ENCODE measurements around the gene PTAR1.
"Not testable (repeated sequence)": the region's sequence is repeated elsewhere in the genome, so short reads cannot be mapped to it uniquely, and the experiment has no call there.

PTAR1 gene, protein sequence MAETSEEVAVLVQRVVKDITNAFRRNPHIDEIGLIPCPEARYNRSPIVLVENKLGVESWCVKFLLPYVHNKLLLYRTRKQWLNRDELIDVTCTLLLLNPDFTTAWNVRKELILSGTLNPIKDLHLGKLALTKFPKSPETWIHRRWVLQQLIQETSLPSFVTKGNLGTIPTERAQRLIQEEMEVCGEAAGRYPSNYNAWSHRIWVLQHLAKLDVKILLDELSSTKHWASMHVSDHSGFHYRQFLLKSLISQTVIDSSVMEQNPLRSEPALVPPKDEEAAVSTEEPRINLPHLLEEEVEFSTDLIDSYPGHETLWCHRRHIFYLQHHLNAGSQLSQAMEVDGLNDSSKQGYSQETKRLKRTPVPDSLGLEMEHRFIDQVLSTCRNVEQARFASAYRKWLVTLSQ

GRCh38 chr9:69759421-69760277 lies at the start of gene PTAR1:
TSS of gene PTAR1 (minus strand) at chr9:69760011. CDS start at chr9:69759938, 73 bp downstream.
- DNase-seq, result peak; percentile 84 to 87

DNA sequence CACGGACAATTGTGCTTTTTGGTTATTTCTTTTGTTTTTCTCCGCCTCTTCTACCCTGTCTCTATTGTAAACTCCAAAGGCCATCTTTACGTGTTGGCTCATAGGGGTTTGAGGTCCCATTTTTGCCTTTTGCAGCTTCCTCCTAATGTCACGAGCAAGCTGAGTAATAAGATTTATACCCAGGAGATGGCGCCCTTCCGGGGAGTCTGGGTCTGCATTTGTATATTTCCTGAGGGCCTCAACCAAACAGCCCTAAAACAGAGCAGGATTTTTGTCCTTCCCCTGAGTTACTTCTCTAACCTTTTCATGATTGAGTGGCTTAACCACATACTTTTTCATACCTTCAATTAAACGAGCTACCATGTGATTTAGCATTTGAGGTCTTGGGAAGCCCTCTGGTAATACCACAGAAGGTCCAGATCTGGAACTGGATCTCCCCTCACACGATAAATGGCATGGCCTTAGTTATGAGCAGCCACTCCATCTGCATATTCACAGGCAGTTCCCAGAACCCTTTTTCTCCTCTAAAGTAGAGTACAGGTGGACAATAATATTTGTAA lies 49.6 kb upstream of the PTAR1 start:
- no peak for DNase-seq

DNA sequence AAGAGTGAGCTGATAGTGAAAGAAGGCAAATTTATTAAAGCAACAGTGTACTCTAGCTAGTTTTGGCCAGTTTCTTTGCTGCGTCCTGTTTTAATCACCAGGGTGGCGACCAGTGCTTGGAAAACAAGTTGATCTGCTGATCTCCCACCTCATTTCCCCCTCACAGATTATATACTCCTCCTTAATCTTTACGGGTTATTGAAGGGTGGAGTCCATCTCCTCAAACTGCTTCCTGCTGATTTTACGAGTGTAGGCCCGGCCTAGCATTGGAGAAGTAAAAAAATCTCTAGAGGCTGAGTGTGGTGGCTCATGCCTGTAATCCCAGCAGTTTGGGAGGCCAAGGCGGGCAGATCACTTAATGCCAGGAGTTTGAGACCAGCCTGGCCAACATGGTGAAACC lies 46.8 kb upstream of the PTAR1 start:
- no peak for DNase-seq

GRCh38 chr9:69805962-69806515 lies 46.2 kb upstream of the PTAR1 start:
- no peak for DNase-seq

- no peak for DNase-seq
Observed at GRCh38 chr9:69801989-69802388, 42.2 kb upstream of the PTAR1 start.

DNA sequence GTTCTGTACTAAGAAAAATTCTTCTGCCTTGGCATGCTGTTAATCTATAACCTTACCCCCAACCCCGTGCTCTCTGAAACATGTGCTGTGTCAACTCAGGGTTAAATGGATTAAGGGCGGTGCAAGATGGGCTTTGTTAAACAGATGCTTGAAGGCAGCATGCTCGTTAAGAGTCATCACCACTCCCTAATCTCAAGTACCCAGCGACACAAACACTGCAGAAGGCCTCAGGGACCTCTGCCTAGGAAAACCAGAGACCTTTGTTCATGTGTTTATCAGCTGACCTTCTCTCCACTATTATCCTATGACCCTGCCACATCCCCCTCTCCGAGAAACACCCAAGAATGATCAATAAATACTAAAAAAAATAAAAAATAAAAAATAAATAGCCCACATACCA lies 40.2 kb upstream of the PTAR1 start:
- not testable (repeated sequence) for DNase-seq

- not testable (repeated sequence) for DNase-seq
Observed at GRCh38 chr9:69799521-69799920, 39.7 kb upstream of the PTAR1 start.

DNA sequence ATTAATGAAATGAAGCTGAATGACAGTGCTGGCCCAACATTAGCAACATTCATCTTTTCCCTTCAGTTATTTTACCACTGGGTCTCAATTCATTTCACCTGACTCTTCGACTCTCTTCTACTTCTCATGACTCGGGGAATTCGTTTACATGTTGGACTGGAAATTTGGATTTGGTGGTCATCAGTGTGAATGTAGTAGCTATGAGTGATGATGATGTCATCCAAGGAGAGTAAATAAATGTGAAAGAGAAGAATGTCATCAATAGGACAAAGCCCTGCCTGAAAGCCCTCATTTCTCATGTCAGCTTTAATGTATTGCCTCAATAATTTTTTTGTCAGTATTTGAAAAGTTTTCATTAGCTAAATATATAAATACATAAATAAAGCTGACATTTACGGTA lies 38.9 kb upstream of the PTAR1 start:
- DNase-seq, result no peak

- no peak for DNase-seq
Observed at GRCh38 chr9:69797675-69798074, 37.9 kb upstream of the PTAR1 start.

- no peak for DNase-seq
Observed at GRCh38 chr9:69794356-69794755, 34.5 kb upstream of the PTAR1 start.

DNA sequence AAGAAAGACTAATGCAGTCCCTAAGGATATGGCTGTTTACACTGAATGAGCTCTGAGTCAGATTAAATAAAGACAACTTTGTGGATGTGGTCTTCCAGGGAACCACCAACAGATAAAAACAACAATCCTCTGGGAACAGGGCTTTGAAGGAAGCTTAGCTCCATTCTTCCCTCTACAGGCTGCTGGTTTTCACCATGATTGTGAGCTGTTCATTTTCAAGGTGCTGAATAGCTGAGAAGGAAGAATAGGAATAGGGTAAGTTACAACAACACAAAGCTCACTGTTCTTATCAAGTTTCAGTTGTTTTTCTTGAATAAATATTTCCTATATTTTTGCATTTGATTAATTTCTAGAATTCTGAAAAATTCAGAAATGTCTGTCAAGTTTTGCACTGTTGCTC lies 25.9 kb upstream of the PTAR1 start:
- DNase-seq, result no peak

- DNase-seq, result no peak
Observed at GRCh38 chr9:69773258-69773657, 13.4 kb upstream of the PTAR1 start.

- DNase-seq, result no peak
Observed at GRCh38 chr9:69771775-69772418, 12.1 kb upstream of the PTAR1 start.

DNA sequence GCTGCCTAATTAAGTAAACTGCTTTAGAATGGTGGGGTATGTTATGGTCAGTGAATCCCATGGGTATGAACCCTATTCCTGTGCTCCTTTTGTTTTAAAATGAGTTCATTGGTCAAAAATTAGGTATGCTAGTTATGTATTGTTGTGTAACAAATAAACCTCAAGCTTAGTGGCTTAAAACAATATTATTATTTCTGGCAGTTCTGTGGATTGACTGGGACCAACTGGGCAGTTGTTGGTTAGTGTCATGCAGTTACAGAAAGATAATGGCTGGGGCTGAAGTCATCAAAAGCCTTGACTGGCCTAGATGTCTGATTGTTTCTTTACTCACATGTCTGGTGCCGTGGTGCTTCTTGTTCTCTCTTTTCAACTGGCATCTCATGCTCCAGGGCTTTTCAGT lies 8.9 kb upstream of the PTAR1 start:
- DNase-seq, result no peak

DNA sequence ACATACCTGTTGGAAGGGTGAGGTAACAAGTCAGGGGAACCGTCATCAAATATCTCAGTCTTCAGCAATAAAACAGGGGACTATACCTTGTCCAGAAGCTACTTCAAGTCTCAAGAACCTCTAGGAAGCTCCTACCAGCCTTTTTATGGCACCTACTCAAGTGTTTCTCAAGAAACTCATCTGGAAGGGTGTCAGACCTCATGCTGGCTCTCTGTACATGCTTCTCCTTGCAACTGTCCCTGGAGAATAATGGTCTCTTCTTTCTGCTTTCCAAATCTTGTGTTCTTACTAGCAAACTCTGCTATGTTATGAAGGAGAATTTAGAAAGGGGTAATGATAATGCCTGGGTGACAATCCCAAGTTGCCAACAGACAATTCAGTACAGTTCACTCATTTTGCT lies 8.3 kb upstream of the PTAR1 start:
- no peak for DNase-seq

DNA sequence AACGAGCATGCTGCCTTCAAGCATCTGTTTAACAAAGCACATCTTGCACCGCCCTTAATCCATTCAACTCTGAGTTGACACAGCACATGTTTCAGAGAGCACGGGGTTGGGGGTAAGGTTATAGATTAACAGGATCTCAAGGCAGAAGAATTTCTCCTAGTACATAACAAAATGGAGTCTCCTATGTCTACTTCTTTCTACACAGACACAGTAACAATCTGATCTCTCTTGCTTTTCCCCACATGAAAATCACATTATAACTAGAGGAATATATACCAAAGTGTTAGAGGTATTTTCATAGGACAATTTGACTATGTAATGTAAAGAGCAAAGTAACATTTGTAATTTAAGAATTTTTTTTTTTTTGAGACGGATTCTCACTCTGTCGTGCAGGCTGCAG lies 4.1 kb upstream of the PTAR1 start:
- DNase-seq, result not testable (repeated sequence)

- DNase-seq, result no peak
Observed at GRCh38 chr9:69762527-69762926, 2.7 kb upstream of the PTAR1 start.

DNA sequence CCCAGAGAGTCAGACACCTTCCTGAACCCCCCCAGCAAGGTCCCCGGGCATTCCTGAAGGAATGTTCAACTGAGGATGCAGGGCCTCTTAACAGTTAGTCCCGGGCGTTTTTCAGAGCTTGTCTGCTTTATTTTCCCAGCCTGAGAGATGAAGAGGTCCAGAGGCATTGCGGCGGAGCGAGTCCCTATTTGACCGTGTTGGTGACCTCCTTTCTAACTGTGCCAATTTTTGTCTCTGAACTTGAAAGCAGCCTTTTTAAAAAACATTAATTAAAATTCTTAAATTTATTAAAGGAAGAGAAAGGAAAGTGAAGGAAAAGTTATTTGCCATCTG lies 433 bp upstream of the PTAR1 start:
- no peak for DNase-seq

DNA sequence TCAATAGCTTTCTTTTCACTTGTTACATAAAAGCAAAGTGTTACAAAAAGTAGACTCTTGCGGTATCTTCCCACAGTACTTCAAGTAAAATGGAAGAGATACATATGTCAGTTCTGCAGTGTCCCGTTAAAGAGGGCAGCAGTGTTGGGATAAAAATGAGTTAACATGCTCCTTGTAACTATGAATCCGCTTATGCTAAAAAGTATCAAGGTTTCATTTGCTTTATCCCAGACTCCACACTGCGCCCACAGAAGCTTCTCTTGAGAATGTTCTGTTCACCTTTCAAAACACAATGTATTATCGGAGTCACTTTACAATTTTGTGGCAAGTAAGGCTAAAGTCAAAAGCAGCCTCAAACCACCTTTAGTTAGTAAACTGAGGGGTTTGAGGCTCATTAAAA lies 790 bp downstream of the PTAR1 start:
- DNase-seq, result no peak

DNA sequence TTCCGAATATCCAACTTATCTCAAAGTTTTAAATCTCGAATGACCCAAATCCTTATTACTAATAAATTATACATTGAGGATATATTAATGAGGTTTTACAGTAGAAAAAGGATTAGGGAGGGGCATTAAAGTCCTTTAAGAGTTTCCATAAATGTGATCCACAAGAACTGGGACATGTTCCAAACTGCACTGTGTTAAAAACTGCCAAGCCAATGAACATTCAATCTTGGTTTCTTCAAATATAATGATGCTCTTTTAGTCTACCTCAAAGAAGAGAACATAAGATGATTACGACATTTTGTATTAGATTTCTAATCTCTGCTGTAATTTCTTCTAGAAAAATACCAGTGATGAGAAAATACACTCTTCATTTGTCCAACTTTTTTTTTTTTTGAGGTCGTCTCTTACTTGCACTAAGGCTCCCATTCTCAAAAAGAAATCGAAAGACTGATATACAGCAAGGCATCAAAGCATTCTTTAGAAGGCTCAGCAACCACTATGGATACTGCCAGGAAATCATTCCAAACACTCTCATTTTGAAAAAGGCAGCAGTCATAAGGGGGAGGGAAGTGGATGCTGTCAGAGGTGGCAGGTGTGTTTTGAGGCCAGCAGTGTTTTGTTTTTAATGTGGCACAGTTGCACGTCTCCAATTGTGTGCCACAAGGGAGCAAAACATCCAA lies 1.7 kb downstream of the PTAR1 start:
- no peak for DNase-seq

DNA sequence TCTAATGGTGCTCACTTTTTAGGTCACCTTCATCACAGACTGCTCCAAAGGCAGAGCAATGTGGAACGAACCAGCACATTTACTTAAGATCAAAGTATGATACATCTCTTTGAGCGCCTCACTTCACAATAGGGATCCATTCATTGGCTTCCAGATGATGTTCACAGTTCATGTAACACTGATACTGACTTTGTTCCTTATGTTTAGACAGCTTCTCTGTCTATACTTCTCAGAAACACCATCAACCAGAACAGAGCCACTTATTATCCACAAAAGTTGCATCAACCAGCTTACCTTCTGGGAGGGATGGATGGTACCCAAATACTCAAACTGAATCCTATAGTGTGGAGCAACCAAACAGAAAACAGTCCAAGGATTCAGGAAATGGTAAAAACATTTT lies 4.6 kb downstream of the PTAR1 start:
- no peak for DNase-seq

DNA sequence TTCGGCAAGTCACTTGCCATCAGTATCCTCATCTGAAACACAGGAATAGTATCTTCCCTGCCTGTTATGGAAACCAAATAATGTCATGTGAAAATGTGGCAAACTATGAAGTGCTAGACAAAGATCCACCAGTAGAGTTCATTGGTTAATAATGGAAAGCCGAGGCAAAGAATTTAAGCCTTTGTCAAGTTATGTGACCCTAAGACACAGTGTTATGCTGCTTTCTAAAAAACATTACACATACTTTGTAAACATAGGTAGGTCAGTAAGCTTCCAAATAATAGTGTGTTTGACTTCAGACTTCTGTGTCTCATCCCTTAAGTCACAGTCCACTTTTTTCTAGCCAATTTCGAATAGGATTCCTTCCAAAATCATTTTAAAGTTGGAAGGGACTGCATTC lies 6.0 kb downstream of the PTAR1 start:
- DNase-seq, result no peak

DNA sequence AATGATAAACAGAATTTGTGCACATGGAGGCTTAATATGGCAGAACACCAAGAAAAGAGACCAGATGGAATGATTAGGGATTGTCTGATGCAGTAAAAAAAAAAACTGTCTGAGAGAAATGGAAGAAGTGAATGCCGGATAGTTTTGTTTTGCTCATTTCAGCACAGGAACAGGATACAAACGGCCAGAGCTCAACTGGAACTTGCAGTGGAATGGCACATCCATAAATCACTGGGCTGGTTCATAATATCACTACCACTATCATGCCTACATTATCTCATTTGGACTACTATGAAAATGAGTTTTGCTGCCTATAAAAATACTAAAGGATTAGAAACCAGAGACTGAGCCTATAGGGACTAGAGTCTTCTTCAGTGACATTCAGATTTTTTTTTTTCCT lies 9.7 kb downstream of the PTAR1 start:
- no peak for DNase-seq
